ENCODE data around the gene PTGS1. TPM values are rescaled to one million over a fixed set of nuclear protein-coding genes. Genes with fewer than 3 reads are reported as not detected.
"Not testable (repeated sequence)": the region's sequence is repeated elsewhere in the genome, so short reads cannot be mapped to it uniquely, and the experiment has no call there.

Gene PTGS1
- total RNA-seq, 1 donor from 2014 or later, result 0.39 TPM

GRCh38 chr9:122329597-122329996, 41.2 kb upstream of the PTGS1 start:
- no peak for TF ChIP-seq CTCF (IDR thresholded peaks at IDR 0.05; ENCODE audit: partially characterized antibody, unreplicated experiment)
- no peak overlapping the region for H3K4me3 Mint-ChIP-seq (ENCODE audit: unreplicated experiment)
- H3K4me1 Mint-ChIP-seq (ENCODE audit: low read depth, unreplicated experiment), result peaks cover 11% of the 10 kb centered on the region
- DNase-seq, result no peak
- no peaks in the 10 kb centered on the region for H3K27me3 Mint-ChIP-seq (ENCODE audit: unreplicated experiment)
- no peak overlapping the region for H3K27ac Mint-ChIP-seq (ENCODE audit: unreplicated experiment)
- peaks cover 2% of the 10 kb centered on the region for H3K9me3 Mint-ChIP-seq (ENCODE audit: unreplicated experiment)
- H3K36me3 Mint-ChIP-seq (ENCODE audit: unreplicated experiment), result no peaks in the 10 kb centered on the region

DNA sequence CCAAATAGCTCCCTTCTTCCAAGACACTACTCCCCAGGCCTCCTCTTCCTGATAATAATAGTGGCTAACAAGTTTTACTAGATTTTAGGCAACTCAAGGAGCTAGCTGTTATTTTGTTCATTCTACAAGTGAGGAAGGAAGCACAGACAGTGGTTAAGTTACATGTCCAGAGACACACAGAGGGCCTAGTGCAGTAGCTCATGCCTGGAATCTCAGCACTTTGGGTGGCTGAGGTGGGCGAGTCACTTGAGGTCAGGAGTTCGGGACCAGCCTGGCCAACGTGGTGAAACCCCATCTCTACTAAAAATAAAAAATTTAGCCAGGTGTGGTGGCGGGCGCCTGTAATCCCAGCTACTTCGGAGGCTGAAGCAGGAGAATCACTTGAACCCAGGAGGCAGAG, 40.4 kb upstream of the PTGS1 start:
- H3K27me3 Mint-ChIP-seq (ENCODE audit: unreplicated experiment); H3K27ac Mint-ChIP-seq (ENCODE audit: unreplicated experiment); DNase-seq; H3K4me3 Mint-ChIP-seq (ENCODE audit: unreplicated experiment); H3K9me3 Mint-ChIP-seq (ENCODE audit: unreplicated experiment); H3K36me3 Mint-ChIP-seq (ENCODE audit: unreplicated experiment): not testable (repeated sequence)
- peaks cover 11% of the 10 kb centered on the region for H3K4me1 Mint-ChIP-seq (ENCODE audit: low read depth, unreplicated experiment)

DNA sequence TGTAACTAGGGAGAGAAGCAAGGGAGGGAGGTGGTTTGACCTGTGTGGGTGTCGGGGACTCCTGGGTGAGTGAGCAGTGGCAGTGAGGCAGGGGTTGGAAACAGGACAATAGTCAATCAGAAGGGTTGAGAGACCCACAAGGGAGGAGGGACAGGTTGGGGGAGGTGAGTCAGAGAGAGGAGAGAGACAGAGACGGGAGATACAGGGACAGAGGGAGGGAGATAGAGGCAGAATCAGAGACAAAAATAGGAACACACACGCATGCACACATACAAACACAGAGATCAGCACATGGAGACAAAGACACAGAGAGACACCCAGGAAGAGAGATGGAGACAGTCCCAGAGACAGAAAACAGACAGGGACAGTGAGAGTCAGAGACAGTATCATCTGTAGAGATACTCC, 39.3 kb upstream of the PTGS1 start:
- Mint-ChIP-seq H3K27ac (ENCODE audit: unreplicated experiment) (no peak overlapping the region), H3K4me3 (ENCODE audit: unreplicated experiment) (peak overlapping the region; percentile 21), H3K4me1 (ENCODE audit: low read depth, unreplicated experiment) (peaks cover 11% of the 10 kb centered on the region)

DNA sequence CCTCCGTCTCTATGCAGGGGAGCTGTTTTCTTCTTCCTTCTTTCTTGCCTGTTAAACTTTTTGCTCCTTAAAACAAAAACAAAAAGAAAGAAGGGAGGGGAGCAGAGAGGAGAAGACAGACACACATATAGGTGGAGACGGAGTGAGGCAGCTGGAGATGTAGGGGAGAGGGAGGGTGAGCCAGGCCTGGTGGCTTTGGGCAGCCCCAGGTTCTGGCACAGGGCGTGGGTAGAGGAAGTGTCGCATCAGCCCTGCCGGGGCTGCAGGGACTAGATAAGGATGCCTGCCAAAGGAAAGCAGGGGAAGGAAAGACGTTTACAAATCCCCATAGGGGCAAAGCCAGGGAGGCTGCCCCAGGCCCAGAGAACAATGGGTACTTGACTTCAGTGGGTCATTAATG, 38.7 kb upstream of the PTGS1 start:
- DNase-seq, result no peak
- peaks cover 12% of the 10 kb centered on the region for H3K4me1 Mint-ChIP-seq (ENCODE audit: low read depth, unreplicated experiment)
- H3K4me3 Mint-ChIP-seq (ENCODE audit: unreplicated experiment), result no peak overlapping the region
- H3K27me3 Mint-ChIP-seq (ENCODE audit: unreplicated experiment), result peaks cover 2% of the 10 kb centered on the region
- no peak for TF ChIP-seq CTCF (IDR thresholded peaks at IDR 0.05; ENCODE audit: partially characterized antibody, unreplicated experiment)
- no peaks in the 10 kb centered on the region for H3K36me3 Mint-ChIP-seq (ENCODE audit: unreplicated experiment)
- no peak overlapping the region for H3K27ac Mint-ChIP-seq (ENCODE audit: unreplicated experiment)
- peaks cover 2% of the 10 kb centered on the region for H3K9me3 Mint-ChIP-seq (ENCODE audit: unreplicated experiment)

More for the DNA sequence above, 39.3 kb upstream of the PTGS1 start:
- DNase-seq, result no peak
- Mint-ChIP-seq H3K36me3 (ENCODE audit: unreplicated experiment) (no peaks in the 10 kb centered on the region), H3K9me3 (ENCODE audit: unreplicated experiment) (peaks cover 2% of the 10 kb centered on the region), H3K27me3 (ENCODE audit: unreplicated experiment) (peaks cover 2% of the 10 kb centered on the region)
- no peak for TF ChIP-seq CTCF (IDR thresholded peaks at IDR 0.05; ENCODE audit: partially characterized antibody, unreplicated experiment)

DNA sequence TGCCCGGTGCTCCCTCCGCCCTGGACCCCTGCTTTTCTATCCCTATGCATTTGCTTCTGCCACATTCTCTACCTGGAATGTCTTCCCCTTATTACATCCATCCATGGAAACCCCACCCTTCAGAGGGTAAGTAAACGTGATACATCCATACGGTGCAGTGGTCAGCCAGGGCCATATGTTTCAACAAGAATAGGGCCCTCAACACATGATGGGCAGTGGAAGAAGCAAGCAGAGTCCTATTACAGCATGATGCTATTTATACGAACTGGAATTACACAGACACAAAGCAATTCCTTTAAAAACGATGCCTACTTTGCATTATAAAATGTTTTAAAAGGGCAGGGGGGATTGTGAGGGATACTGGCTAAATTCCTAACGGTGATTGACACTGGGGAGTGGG, 38.2 kb upstream of the PTGS1 start:
- peaks cover 15% of the 10 kb centered on the region for H3K4me1 Mint-ChIP-seq (ENCODE audit: low read depth, unreplicated experiment)
- H3K4me3 Mint-ChIP-seq (ENCODE audit: unreplicated experiment), result no peak overlapping the region
- no peak for DNase-seq
- H3K9me3 Mint-ChIP-seq (ENCODE audit: unreplicated experiment), result peaks cover 2% of the 10 kb centered on the region
- H3K27me3 Mint-ChIP-seq (ENCODE audit: unreplicated experiment), result peaks cover 2% of the 10 kb centered on the region
- H3K27ac Mint-ChIP-seq (ENCODE audit: unreplicated experiment), result no peak overlapping the region
- no peaks in the 10 kb centered on the region for H3K36me3 Mint-ChIP-seq (ENCODE audit: unreplicated experiment)
- no peak for TF ChIP-seq CTCF (IDR thresholded peaks at IDR 0.05; ENCODE audit: partially characterized antibody, unreplicated experiment)

Data from glutamatergic neuron (in vitro differentiated cells).